Esophagus muscularis mucosa (tissue), 3 donors: ENCODE data around the gene C5AR1.
"Not testable (repeated sequence)": the region's sequence is repeated elsewhere in the genome, so short reads cannot be mapped to it uniquely, and the experiment has no call there.

ENCODE experiments used
- CTCF ChIP-seq, 3 experiments: fragments of 200-600 bp in 2 of 3; fragments of 450-650 bp in 1 of 3; sonication (generic) in 2 of 3; IDR thresholded peaks; one replicate each; pipeline ENCODE4 v1.5.1; 2017 to 2019; ENCODE audit warnings: antibody characterized with exemption in 3 of 3, mild to moderate bottlenecking in 2 of 3, moderate library complexity in 1 of 3
- EP300 ChIP-seq: sonication (generic); formaldehyde crosslinking; IDR thresholded peaks from one replicate; pipeline ENCODE4 v1.6.1; 2017; ENCODE audit warnings: antibody characterized with exemption

GRCh38 chr19:47300867-47301266 lies 8.8 kb upstream of the C5AR1 start:
- not testable (repeated sequence) for TF ChIP-seq EP300; CTCF (IDR thresholded peaks at IDR 0.05)
